Caki2 (cell line): Measurements from ENCODE around the gene CHTF8. TPM values are rescaled to one million over a fixed set of nuclear protein-coding genes. Genes with fewer than 3 reads are reported as not detected.

Experiments used
- DNase-seq: peaks from one replicate; pipeline ENCODE4 v3.0.0-alpha.2; 2015; ENCODE audit warnings: low read depth
- in situ Hi-C: cut with HindIII; loops from 2 replicates; pipeline ENCODE4 v1.10.0; 2016; ENCODE audit warnings: low sequenced_read_pairs, low pct_unique_long_range_greater_than_20kb, mixed read lengths
- total RNA-seq: library from RNA; depleted of rRNA; stranded (reverse); fragments of >200 nt; shearing (Covaris generic); gene quantifications from 2 replicates; pipeline ENCODE4 v1.2.3, GENCODE V29; 2014; ENCODE audit warnings: low replicate concordance

The CHTF8 gene
- total RNA-seq, 1 experiment from 2014 or later = 253 TPM

DNA sequence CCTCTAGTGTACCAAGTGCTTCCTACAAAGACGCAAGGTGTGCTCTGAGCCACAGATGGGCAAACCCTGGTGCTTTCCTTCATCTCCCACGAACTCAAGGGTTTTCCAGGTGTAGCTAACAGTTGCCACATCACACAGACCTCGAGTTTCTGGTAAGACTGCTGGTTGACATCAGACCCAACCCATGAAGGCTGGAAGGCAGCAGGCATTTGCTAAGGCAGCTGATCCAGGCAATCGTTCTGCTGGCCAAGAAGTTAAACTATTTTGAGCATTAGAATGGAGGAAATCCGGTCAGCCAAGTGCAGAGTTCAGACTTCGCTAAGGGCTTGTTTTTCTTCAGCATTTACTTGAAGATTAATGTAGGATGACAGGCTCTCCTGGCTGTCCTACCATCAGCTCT, 15.5 kb downstream of the CHTF8 start:
- in situ Hi-C loops = no loop called here
- no peak for DNase-seq

DNA sequence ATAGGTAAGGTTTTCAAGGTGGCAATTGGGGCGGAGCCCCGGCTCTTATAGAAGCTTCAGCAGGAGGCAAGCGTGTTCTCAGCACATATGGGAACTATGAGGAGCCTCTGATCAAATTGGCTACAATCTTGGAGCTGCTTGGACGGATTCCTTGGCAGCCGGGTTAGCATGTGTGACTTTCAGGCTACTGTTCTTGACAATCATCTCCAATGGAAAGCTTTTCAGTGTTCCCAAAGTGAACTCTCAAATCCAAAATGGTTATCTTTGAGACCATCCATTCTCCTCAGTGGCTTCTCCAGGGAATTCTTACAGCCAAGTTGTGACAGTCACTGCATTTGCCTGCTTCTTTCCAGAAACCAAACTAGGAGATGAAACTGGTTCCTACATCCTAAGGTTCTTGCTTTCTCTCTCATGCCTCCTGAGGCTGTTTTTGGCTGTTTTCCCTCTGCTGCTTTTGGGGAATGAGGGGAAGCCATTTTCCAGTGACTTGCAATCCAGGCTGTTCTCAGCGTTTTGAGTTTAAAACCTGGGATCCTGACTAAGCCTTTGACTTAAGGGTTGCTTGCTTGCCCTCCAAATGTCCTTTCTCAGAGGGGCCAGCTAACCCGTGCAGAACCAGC, 16.0 kb downstream of the CHTF8 start:
- in situ Hi-C loops = no loop called here
- DNase-seq = no peak

DNA sequence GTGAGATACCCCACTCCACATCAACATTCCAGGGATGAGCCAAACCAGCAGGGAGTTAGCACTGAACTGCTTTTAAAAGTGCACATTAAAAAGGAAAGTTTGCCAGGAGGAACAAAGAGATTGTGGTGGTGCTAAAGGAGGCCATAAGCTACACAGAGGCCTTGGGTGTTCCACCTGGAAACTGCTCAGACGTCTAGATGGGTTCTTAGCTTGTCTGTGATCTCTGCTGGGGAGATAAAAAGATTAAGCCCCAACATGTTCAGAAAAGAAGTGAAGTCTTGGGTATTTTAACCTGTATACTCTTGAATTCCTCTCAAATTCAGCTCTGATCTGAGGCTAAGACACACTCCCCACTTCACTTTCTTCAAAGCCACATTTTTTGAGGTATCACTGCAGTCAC, 16.6 kb downstream of the CHTF8 start:
- in situ Hi-C loops = no loop called here
- DNase-seq = no peak

DNA sequence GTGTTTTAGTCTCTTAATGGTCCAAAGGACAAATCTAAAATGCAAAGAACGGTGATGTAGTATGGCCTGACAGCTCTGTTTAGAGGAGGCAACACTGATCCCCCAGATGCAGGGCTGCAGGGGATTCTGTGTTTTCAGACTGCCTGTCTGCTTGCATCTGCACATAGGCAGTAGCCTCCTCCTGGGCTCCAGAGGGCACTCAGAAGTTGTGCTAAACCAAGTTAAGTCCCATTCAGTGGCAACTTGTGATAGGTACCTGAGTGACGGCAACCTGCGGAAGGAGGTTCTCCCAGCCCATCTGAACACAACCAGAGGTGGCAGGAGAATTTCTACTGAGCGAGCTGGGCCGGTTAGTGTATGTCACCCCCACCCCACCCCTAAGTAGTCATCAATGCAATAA, 17.0 kb downstream of the CHTF8 start:
- in situ Hi-C loops = no loop called here
- no peak for DNase-seq

DNA sequence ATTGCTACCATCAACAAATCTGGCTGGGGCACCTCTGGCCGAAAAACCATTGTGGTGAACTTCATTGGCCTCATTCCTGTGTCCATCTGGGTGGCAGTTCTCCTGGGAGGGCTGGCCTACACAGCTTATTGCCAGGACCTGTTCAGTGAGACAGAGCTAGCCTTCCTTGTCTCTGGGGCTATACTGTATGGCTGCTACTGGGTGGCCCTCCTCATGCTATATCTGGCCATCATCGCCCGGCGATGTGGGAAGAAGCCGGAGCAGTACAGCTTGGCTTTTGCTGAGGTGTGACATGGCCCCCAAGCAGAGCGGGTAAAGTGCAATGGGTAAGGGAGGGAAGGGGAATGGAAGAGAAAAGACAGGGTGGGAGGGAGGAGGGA, 17.4 kb downstream of the CHTF8 start:
- no peak for DNase-seq
- in situ Hi-C loops = no loop called here

DNA sequence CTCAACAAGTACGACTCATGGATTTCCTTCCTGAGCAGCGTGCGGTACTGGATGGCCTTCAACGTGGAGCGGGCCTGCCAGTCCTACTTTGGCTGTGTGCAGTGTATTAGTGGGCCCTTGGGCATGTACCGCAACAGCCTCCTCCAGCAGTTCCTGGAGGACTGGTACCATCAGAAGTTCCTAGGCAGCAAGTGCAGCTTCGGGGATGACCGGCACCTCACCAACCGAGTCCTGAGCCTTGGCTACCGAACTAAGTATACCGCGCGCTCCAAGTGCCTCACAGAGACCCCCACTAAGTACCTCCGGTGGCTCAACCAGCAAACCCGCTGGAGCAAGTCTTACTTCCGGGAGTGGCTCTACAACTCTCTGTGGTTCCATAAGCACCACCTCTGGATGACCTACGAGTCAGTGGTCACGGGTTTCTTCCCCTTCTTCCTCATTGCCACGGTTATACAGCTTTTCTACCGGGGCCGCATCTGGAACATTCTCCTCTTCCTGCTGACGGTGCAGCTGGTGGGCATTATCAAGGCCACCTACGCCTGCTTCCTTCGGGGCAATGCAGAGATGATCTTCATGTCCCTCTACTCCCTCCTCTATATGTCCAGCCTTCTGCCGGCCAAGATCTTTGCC, 17.9 kb downstream of the CHTF8 start:
- in situ Hi-C loops = no loop called here
- DNase-seq = peak; percentile 34

DNA sequence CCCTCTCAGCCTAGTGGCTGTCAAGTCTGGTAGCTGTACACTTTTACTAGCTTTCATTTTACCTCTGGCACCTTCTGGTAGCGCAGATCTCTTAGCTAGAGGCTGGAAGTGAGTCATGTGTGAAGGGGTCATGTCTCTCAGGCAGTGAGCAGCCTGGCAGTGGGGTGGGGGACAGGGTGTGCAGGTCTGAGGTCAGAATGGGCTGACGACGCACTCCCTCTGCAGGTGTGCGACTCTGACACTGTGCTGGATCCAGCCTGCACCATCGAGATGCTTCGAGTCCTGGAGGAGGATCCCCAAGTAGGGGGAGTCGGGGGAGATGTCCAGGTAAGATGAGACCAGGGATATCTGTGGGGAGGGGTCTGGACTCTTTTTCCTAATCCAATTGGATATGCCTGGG, 19.2 kb downstream of the CHTF8 start:
- DNase-seq = no peak
- in situ Hi-C loops = no loop called here

DNA sequence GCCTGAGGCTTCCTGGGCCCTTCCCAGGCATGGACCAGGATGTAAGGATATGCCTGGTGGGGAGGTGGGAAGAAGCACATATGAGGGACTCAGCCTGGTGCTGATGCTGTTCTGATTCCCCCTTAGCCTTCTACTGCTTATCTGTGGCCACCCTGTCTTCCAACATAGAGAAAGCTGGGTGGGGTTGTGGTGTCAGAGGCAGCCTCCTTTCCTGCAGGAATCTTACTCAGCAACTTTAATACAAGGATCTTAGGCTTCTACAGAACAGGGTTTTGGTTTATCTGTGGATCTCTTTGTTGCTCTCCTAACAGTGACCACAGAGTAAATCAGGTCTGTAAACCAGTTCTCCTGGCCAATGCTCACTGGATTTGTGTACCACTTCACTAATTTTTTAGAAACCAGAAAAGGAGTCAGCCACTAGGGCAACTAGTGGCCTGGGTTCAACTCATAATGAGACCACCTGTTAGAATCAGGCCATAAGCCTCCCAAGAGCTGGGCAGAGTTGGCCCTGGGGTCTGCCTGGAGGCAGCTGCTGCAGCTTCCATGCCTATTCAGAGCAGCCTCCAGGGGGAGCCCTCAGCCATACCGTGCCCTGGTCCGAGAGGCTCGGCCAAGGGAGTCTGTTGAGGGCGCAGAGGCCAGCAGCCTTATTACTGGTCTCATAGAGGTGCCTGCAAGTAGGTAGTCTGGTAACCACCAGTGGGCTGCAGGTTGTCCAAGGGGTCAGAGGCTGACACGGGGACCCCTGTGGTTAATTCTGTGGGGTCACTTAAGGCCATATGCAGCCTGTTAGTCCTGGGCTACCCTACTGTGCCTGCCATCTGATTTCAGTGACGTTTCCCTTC, 19.9 kb downstream of the CHTF8 start:
- no peak for DNase-seq
- in situ Hi-C loops = no loop called here

DNA sequence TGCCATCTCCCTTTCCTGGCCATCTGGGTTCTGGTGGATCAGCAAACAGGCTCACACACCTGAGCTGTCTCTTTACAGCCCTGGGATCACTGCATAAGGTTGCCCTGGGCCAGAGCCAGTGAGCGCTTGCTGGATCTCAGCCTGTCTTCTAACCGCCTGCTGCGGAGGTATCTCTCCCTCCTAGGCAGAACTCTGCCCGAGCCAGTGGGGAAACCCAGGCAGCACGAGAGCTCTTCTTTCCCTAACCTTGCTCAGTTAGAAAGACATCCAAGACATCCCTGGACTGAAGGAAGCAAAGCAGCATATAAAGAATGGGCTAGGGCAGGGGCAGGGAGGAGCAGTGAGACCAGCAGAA, 20.5 kb downstream of the CHTF8 start:
- no peak for DNase-seq
- in situ Hi-C loops = no loop called here

DNA sequence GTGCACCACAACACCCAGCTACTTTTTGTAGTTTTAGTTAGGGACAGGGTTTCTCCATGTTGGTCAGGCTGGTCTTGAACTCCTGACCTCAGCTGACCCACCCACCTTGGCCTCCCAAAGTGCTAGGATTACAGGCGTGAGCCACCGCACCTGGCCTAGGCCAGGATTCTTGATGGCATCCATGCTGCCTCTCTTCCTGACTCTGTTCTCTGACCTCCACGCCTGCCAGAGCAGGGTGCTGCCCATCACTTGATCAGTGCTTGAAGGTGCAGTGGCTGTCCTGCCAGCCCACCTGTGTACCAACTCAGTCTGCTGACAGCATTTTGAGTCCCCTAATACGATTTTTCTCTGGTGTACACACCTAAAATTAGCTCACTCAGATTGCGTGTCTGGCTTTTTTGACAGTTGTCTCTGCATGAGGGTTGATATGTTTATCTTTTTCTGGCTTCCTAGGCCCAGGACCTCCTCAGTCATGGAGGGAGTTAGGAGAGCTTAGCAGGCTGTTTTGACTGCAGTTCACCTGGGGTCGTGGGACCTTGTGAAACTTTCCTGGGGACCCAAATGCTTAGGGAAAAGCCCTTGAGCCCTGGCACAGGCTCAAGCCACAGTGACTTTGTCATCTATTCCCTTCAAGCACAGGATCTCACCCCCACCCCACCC, 21.0 kb downstream of the CHTF8 start:
- in situ Hi-C loops = no loop called here

DNA sequence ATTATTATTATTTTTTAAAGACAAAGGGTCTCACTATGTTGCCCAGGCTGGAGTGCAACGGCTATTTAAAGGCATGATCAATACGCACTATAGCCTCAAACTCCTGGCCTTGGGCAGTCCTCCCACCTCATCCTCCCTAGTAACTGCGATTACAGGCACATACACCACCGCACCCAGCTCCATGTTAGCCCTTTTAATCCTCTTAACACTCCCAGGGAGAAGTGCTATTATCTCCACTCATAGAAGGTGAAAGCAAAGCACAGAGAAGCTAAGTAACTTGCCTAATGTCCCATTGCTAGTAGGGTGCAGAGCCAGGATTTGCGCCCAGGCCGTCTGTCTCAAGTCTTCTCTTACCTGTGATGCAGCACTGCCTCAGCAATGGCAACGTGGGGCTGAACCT, 22.0 kb downstream of the CHTF8 start:
- in situ Hi-C loops = no loop called here
- no peak for DNase-seq

More for the DNA sequence above, 21.0 kb downstream of the CHTF8 start:
- no peak for DNase-seq

DNA sequence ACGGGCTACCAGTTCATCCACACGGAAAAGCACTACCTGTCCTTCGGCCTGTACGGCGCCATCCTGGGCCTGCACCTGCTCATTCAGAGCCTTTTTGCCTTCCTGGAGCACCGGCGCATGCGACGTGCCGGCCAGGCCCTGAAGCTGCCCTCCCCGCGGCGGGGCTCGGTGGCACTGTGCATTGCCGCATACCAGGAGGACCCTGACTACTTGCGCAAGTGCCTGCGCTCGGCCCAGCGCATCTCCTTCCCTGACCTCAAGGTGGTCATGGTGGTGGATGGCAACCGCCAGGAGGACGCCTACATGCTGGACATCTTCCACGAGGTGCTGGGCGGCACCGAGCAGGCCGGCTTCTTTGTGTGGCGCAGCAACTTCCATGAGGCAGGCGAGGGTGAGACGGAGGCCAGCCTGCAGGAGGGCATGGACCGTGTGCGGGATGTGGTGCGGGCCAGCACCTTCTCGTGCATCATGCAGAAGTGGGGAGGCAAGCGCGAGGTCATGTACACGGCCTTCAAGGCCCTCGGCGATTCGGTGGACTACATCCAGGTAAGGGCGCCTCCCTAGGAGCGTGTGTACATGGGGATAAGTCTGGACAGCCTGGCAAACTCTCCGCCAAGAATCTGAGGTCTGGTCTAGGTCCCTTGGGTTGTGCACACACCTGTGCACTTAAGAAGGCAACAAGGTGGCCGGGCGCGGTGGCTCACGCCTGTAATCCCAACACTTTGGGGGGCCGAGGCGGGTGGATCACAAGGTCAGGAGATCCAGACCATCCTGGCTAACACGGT, 22.7 kb downstream of the CHTF8 start:
- in situ Hi-C loops = loop anchor here (10.0 kb wide), 1 partner anchor 115 kb away; no protein-coding TSS in a partner anchor
- DNase-seq = no peak

DNA sequence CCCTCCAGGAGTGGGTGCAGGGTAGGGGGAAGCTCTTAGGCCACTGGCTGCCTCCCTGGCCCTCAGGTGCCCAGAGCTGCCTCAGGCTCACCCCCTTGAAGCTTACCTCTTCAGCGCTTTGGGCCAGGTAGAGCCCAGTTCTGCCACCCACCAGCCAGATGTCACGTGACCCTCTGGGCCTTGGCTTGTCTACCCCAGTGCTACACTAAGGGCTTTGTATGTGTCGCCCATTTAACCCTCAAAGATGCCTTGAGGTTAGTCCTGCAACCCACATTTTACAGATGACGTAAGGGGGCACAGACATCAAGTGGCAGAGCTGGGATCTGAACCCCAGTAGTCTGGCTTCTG, 23.5 kb downstream of the CHTF8 start:
- DNase-seq = no peak
- in situ Hi-C loops = loop anchor here (10.0 kb wide), 1 partner anchor 114 kb away; no protein-coding TSS in a partner anchor

DNA sequence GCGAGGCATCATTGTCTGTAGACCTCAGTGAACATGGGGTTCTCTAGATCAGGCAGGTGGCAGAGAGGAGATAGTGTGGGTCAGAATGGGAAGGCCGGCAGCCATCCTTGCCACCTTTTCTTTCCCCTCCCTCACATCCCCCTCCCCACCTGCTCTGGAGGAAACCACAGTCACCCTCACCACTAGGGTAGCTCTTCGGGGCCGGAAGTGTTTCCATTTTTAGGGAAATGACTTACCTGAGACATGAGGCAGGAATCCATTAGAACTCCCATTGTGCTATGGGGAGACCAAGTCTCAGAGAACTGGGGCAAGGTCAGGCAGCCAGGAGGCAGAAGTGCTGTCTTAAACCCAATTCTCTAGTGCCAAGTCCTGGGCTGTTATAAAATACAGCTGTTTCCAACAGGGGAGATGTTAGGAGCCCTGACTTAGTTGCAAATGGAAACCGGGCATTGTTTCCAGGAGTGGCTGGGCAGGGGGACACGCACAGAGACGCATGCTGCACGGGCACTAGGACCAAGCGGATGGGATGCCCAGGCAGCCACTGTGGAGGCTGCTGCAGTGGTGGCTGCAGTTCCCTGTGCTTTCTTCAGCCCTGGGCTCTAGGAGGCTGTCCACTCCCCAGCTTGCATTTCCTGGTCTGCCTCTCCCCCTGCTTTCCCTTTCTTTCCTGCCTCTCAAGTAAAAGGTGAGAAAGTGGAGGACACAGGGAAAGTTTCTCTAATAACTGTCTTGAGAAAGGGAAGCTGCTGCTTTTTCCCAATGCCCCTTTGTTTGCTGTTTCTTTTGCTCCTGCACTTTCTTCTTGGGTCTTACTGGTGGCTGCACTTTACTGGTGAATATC, 24.1 kb downstream of the CHTF8 start:
- in situ Hi-C loops = loop anchor here (10.0 kb wide), 1 partner anchor 113 kb away; no protein-coding TSS in a partner anchor
- no peak for DNase-seq

DNA sequence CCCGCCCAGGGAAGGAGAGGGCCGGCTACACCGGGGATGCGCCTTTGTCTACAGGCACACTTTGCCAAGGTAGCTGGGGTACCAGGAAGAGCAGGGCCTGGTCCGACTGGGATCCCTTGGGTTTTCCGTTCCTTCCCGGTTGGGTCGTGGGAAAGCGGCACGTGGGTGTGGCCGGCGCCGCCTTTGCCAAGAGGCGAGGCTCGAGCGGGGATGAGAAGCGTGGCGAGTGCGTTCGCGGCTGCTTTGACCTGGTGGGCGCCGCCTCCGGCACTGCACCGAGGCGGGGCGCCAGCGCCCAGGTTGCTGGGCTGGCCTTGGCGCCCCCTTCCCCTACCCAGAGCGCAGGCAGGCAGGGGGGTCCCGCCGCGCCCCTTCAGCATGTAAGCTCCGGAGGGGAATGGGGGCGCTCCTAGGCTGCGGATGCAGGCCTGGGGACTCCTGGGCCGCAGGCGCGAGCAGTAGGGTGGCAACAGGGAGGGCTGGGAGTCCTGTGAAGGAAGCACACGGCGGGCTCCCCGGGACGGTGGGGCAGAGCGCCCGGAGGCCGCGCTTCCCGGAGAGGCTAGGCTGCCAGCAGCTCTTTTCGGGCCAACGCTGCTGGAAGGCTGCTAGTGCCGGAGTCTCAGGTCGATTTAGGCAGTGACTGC, 24.9 kb downstream of the CHTF8 start:
- in situ Hi-C loops = loop anchor here (10.0 kb wide), 1 partner anchor 113 kb away; no protein-coding TSS in a partner anchor

DNA sequence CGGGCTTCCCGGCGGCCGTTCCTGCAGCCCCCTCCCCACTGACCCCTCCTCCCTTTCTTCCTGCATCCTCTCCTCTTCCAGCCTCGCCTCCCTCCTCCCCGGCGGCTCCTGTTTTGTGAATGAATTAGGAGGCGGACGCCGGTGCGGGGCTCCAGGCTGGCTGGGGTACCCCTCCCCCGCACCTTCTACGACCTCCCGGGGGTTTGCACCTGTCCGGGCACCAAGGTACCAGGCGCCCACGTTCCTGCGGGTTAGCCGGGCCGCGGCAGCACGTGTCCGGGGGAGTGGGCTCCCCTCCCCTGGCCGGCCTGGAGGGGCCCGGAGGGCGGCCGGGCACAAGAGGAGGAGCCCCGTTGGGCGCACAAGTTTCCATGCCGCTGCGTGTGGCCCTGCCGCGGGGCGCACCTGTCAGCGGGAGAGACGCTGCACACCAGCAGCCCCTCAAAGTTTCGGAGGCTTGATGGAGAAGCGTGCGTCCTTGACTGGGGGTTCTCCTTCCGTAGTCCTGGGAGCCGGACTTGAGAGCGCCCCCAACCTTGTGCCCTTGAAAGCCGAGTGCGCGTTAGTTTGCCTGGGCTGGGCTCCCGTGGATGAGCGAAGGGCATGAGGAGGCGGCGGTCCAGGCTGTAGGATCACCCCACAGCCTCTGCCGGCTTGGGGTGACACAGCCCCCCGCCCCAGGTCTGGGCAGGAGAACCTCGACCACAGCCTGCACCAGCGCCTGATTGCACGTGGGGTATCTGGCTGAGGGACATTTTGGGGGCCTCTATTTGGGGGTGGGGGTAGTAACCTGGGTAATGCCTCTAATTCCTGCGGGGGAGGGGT, 25.7 kb downstream of the CHTF8 start:
- in situ Hi-C loops = loop anchor here (10.0 kb wide), 1 partner anchor 112 kb away; no protein-coding TSS in a partner anchor

More for the DNA sequence above, 24.9 kb downstream of the CHTF8 start:
- peak; percentile 56 for DNase-seq

More for the DNA sequence above, 25.7 kb downstream of the CHTF8 start:
- DNase-seq = no peak
